OCI-LY7 (cell line): ENCODE data around the gene FGD3.

ENCODE experiments used
- EZH2phosphoT487 ChIP-seq: fragments of 200-600 bp; sonication (generic); IDR thresholded peaks from 2 replicates; pipeline ENCODE4 v1.6.1; 2018; ENCODE audit warnings: low read depth, borderline replicate concordance, mild to moderate bottlenecking, mixed run types, antibody characterized with exemption, low read length, moderate library complexity, mixed read lengths
- TF ChIP-seq, protein P1 (sequence below): fragments of 200-600 bp; sonication (generic); conservative IDR thresholded peaks from 2 replicates; pipeline ENCODE4 v1.5.1; 2014; ENCODE audit warnings: mild to moderate bottlenecking, antibody characterized with exemption, low read length, moderate library complexity, mixed read lengths

DNA sequence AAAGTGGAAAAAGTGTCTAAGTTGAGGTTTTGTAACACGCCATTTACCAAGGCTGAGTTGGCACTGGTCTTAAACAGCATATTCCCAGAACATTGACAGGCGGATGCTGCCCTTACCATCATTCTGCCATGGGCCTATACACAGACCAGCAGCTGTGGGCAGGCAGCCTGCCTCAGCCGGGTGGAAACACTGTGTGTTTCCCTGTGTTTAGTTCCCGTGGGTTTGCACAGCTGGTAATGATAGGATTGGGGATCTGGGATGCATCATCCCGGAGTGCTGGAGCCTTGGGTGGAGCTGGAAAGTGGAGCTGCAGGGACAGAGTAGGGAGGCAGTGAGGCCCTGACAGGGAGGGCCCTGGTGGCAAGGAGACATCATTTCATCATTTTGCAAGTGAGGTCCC, 5.5 kb upstream of the FGD3 start:
- TF ChIP-seq, protein P1, sequence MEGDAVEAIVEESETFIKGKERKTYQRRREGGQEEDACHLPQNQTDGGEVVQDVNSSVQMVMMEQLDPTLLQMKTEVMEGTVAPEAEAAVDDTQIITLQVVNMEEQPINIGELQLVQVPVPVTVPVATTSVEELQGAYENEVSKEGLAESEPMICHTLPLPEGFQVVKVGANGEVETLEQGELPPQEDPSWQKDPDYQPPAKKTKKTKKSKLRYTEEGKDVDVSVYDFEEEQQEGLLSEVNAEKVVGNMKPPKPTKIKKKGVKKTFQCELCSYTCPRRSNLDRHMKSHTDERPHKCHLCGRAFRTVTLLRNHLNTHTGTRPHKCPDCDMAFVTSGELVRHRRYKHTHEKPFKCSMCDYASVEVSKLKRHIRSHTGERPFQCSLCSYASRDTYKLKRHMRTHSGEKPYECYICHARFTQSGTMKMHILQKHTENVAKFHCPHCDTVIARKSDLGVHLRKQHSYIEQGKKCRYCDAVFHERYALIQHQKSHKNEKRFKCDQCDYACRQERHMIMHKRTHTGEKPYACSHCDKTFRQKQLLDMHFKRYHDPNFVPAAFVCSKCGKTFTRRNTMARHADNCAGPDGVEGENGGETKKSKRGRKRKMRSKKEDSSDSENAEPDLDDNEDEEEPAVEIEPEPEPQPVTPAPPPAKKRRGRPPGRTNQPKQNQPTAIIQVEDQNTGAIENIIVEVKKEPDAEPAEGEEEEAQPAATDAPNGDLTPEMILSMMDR, result no peak
- TF ChIP-seq EZH2phosphoT487, result no peak
